DOHH2 (cell line): Measurements from ENCODE around the gene RAC2.
"Not testable (repeated sequence)": the region's sequence is repeated elsewhere in the genome, so short reads cannot be mapped to it uniquely, and the experiment has no call there.

Experiments
- H3F3A ChIP-seq: fragments of 200-600 bp; sonication (generic), shearing (Covaris generic); 2 replicates; pipeline ENCODE4 v1.6.0; 2016; ENCODE audit warnings: antibody characterized with exemption, mild to moderate bottlenecking; ENCODE audit not compliant: control insufficient read depth, insufficient read depth
- H3K27ac ChIP-seq: fragments of 200-600 bp; sonication (generic); 2 replicates; pipeline ENCODE4 v1.5.1; 2014; ENCODE audit warnings: low read depth, mild to moderate bottlenecking, low read length, moderate library complexity
- H3K27me3 ChIP-seq: fragments of 200-600 bp; sonication (generic); 2 replicates; pipeline ENCODE4 v1.6.1; 2014; ENCODE audit warnings: mild to moderate bottlenecking, low read length, mixed read lengths; ENCODE audit not compliant: control insufficient read depth
- H3K36me3 ChIP-seq: fragments of 200-600 bp; sonication (generic); 2 replicates; pipeline ENCODE4 v1.6.1; 2014; ENCODE audit warnings: mild to moderate bottlenecking, low read length, moderate library complexity, mixed read lengths; ENCODE audit not compliant: control insufficient read depth
- H3K4me1 ChIP-seq: fragments of 200-600 bp; sonication (generic); 2 replicates; pipeline ENCODE4 v1.6.1; 2014; ENCODE audit warnings: mild to moderate bottlenecking, low read length, mixed read lengths; ENCODE audit not compliant: control insufficient read depth
- H3K4me2 ChIP-seq: fragments of 200-600 bp; sonication (generic); 2 replicates; pipeline ENCODE4 v1.6.0; 2014; ENCODE audit warnings: mild to moderate bottlenecking, low read length, moderate library complexity
- H3K4me3 ChIP-seq: fragments of 200-600 bp; sonication (generic); 2 replicates; pipeline ENCODE4 v1.5.1; 2014; ENCODE audit warnings: mild to moderate bottlenecking, low read length, mixed read lengths
- H3K79me2 ChIP-seq: fragments of 200-600 bp; sonication (generic); 2 replicates; pipeline ENCODE4 v1.6.1; 2014; ENCODE audit warnings: mild to moderate bottlenecking, low read length, mixed read lengths; ENCODE audit not compliant: control insufficient read depth
- H3K9me2 ChIP-seq: fragments of 200-600 bp; sonication (generic); replicated peaks from 2 replicates; pipeline ENCODE4 v1.6.1; 2014; ENCODE audit warnings: mild to moderate bottlenecking, low read length, mixed read lengths; ENCODE audit not compliant: control insufficient read depth
- H3K9me3 ChIP-seq: fragments of 200-600 bp; sonication (generic); 2 replicates; pipeline ENCODE4 v1.6.1; 2014; ENCODE audit warnings: antibody characterized with exemption, low read length, mixed read lengths; ENCODE audit not compliant: control insufficient read depth, insufficient read depth
- H4K20me1 ChIP-seq: fragments of 200-600 bp; sonication (generic); 2 replicates; pipeline ENCODE4 v1.6.0; 2014; ENCODE audit warnings: low read depth, mild to moderate bottlenecking, antibody characterized with exemption, low read length, moderate library complexity; ENCODE audit not compliant: control insufficient read depth, insufficient read depth
- EZH2phosphoT487 ChIP-seq: fragments of 200-600 bp; sonication (generic); IDR thresholded peaks from 2 replicates; pipeline ENCODE4 v1.6.1; 2017; ENCODE audit warnings: borderline replicate concordance, mild to moderate bottlenecking, antibody characterized with exemption, low read length, moderate library complexity, mixed read lengths
- TF ChIP-seq, protein P1 (sequence below): fragments of 200-600 bp; sonication (generic); IDR thresholded peaks from one replicate; pipeline ENCODE4 v1.5.1; 2014; ENCODE audit warnings: antibody characterized with exemption, mild to moderate bottlenecking, low read depth, low read length; ENCODE audit not compliant: poor library complexity, severe bottlenecking

RAC2 gene

GRCh38 chr22:37202001-37202555, 42.0 kb downstream of the RAC2 start:
- Histone ChIP-seq H3K4me3 (no peak overlapping the region), H3K27me3 (no peaks in the 10 kb centered on the region), H4K20me1 (no peaks in the 10 kb centered on the region), H3K36me3 (no peaks in the 10 kb centered on the region), H3K27ac (no peak overlapping the region), H3K9me2 (no peaks in the 10 kb centered on the region), H3K4me2 (no peak overlapping the region), H3F3A (no peaks in the 10 kb centered on the region; the same call in 1 of the 2 replicates), H3K9me3 (no peaks in the 10 kb centered on the region), H3K79me2 (0 out of 2 replicates have a peak, but pooled peaks cover 3% of the 10 kb centered on the region), H3K4me1 (peaks cover 38% of the 10 kb centered on the region)
- TF ChIP-seq EZH2phosphoT487, result no peak
- TF ChIP-seq, protein P1, sequence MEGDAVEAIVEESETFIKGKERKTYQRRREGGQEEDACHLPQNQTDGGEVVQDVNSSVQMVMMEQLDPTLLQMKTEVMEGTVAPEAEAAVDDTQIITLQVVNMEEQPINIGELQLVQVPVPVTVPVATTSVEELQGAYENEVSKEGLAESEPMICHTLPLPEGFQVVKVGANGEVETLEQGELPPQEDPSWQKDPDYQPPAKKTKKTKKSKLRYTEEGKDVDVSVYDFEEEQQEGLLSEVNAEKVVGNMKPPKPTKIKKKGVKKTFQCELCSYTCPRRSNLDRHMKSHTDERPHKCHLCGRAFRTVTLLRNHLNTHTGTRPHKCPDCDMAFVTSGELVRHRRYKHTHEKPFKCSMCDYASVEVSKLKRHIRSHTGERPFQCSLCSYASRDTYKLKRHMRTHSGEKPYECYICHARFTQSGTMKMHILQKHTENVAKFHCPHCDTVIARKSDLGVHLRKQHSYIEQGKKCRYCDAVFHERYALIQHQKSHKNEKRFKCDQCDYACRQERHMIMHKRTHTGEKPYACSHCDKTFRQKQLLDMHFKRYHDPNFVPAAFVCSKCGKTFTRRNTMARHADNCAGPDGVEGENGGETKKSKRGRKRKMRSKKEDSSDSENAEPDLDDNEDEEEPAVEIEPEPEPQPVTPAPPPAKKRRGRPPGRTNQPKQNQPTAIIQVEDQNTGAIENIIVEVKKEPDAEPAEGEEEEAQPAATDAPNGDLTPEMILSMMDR, result no peak

DNA sequence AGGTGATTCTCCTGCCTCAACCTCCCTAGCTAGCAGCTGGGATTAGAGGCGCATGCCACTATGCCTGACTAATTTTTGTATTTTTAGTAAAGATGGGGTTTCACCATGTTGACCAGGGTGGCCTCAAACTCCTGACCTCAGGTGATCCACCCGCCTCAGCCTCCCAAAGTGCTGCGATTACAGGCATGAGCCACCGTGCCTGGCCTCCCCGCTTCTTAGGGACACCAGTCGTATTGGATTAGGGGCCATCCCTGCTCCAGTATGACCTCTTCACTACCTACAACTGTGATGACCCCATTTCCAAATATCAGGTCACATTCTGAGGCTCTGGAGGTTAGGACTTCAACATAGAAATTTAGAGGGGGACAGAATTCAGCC, 42.6 kb downstream of the RAC2 start:
- H3K4me3 ChIP-seq, H4K20me1 ChIP-seq, H3K27ac ChIP-seq, H3K27me3 ChIP-seq, H3F3A ChIP-seq, H3K4me2 ChIP-seq, H3K9me3 ChIP-seq, H3K9me2 ChIP-seq, H3K79me2 ChIP-seq, H3K36me3 ChIP-seq: not testable (repeated sequence)
- H3K4me1 ChIP-seq, result peaks cover 38% of the 10 kb centered on the region

GRCh38 chr22:37199760-37200108, 44.3 kb downstream of the RAC2 start:
- no peaks in the 10 kb centered on the region for H3K27me3 ChIP-seq
- no peaks in the 10 kb centered on the region for H4K20me1 ChIP-seq
- H3K4me2 ChIP-seq, result peak overlapping the region; percentile 98
- H3K79me2 ChIP-seq, result 0 out of 2 replicates have a peak, but pooled peaks cover 3% of the 10 kb centered on the region
- TF ChIP-seq EZH2phosphoT487, result no peak
- TF ChIP-seq, protein P1, result no peak
- peaks cover 27% of the 10 kb centered on the region for H3K4me1 ChIP-seq
- no peak overlapping the region for H3K27ac ChIP-seq
- no peaks in the 10 kb centered on the region for H3K9me3 ChIP-seq
- no peaks in the 10 kb centered on the region for H3K36me3 ChIP-seq
- H3F3A ChIP-seq, result no peaks in the 10 kb centered on the region; the same call in 1 of the 2 replicates
- no peaks in the 10 kb centered on the region for H3K9me2 ChIP-seq
- H3K4me3 ChIP-seq, result peak overlapping the region; percentile 89

DNA sequence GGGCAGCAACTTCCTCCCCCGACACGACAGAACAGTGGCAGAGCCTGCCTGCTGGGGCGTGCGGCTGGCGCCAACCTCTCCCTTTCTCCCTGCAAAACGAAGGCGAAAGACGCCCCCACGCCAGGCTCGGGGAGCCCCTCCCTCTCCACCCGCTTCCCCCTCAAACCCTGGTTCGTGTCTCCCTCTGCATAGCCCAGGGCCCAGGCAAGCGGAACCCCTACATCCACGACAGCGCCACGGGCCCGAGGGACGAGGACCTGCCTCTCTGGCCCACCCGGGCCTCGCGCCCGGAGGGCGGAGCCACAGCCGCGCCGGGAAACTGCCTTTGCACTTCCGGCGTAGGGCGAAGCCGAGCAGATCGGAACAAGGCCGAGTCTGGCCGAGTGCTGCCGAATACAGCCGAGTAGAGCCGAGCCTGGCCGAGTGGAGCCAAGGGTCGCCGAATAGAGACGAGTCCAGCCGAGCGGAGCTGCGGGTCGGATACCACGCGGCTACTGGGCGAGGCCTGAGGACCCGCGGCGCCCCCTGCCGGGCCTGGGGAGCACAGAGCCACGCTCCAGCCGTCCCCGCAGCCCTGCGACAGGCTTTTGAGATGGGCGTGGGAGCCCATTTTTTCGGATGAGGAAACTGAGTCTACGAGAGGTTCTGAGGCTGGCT, 44.8 kb downstream of the RAC2 start:
- H3K4me1 ChIP-seq, result peaks cover 24% of the 10 kb centered on the region
- peak overlapping the region; percentile 89 for H3K4me3 ChIP-seq
- TF ChIP-seq EZH2phosphoT487, result no peak
- TF ChIP-seq, protein P1, result peak; percentile 80
- peak overlapping the region; percentile 80 for H3K27ac ChIP-seq
- 0 out of 2 replicates have a peak, but pooled peaks cover 3% of the 10 kb centered on the region for H3K79me2 ChIP-seq
- no peaks in the 10 kb centered on the region for H4K20me1 ChIP-seq
- H3K9me2 ChIP-seq, result no peaks in the 10 kb centered on the region
- H3K9me3 ChIP-seq, result no peaks in the 10 kb centered on the region
- H3K27me3 ChIP-seq, result no peaks in the 10 kb centered on the region
- H3F3A ChIP-seq, result no peaks in the 10 kb centered on the region; the same call in 1 of the 2 replicates
- H3K36me3 ChIP-seq, result no peaks in the 10 kb centered on the region
- peak overlapping the region; percentile 98 for H3K4me2 ChIP-seq
